NCI-H748 (cell line): ENCODE data around the gene EMC8.
A peak's percentile ranks its signal among the peaks of the same experiment; 100 is the strongest.

Experiments used
- DNase-seq: peaks from one replicate; lab custom pipeline; 2025; ENCODE audit not compliant: unreplicated experiment; lab: John Stamatoyannopoulos, UW

The EMC8 gene

DNA sequence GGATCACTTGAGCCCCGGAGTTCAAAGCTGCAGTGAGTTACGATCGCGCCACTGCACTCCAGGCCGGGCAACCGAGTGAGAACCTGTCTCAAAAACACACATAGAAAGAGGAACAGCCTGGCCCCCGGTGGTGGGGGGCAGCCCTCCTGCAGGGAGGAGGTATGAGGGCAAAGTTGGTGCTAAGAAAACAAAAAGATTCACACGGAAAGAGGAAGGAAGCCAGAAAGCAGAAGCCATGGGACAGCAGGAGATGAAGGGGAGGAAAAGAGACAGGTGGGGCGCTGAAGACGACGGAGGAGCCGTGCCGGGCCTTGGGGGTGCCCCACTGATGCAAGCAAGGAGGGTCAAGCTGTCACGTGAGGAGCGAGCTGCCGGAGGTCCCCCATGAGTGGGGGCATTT is 40.2 kb downstream of the EMC8 start:
- no peak for DNase-seq

GRCh38 chr16:85757341-85757822 is 42.0 kb downstream of the EMC8 start:
- no peak for DNase-seq

- no peak for DNase-seq
Observed at GRCh38 chr16:85755929-85756768, 43.2 kb downstream of the EMC8 start.

DNA sequence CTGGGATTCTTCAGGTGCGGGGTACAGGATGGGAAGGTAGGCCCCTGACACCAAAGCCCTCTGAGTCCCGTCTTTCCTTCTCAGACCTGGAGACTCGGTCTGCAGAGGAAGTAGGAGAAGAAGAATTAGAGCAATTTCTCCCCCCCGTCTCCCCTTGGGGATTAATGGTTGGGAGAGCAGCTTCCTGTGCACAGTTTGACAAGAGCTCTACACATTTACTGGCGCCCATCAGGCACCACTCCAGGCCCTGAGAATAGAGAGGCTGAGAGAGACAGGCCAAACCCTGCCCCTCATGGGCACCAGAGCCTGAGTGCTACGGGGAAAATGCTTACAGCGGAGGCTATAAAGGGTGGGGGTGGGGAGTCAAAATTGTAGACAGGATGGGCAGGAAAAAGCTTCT is 44.9 kb downstream of the EMC8 start:
- DNase-seq = no peak

GRCh38 chr16:85753976-85754375 is 45.4 kb downstream of the EMC8 start:
- no peak for DNase-seq

GRCh38 chr16:85753559-85753958 is 45.8 kb downstream of the EMC8 start:
- no peak for DNase-seq

- no peak for DNase-seq
Observed at GRCh38 chr16:85752511-85753420, 46.6 kb downstream of the EMC8 start.

- no peak for DNase-seq
Observed at GRCh38 chr16:85751698-85752501, 47.4 kb downstream of the EMC8 start.

- peak; percentile 35 for DNase-seq
Observed at GRCh38 chr16:85750827-85751697, 48.3 kb downstream of the EMC8 start, which contains the start of gene C16orf74. Gene C16orf74 (minus strand): TSS chr16:85751096. CDS start chr16:85735217, 15,879 bp downstream.

- DNase-seq = peak; percentile 17
Observed at GRCh38 chr16:85750146-85750826, 49.1 kb downstream of the EMC8 start.

DNA sequence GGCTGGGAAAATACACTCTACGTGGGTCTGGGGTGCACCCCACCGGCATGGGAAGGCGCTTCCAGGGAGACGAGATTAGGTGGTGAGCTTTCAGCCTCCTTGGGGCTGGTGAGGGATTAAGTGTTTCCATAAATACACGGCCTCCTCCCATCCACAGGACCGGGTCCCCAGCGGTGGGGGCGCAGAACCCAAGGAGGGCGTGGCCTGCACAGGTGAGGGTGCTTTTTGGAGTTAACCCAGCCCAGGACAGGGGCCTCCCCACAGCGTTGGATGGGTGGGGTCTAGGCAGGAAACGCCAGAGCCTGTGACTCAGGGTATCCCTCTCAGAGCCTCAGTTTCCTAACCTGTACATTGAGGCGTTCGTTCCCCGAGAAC is 49.6 kb downstream of the EMC8 start:
- no peak for DNase-seq

GRCh38 chr16:85746460-85747215 is 52.7 kb downstream of the EMC8 start:
- no peak for DNase-seq

GRCh38 chr16:85738923-85739715 is 60.2 kb downstream of the EMC8 start:
- no peak for DNase-seq

GRCh38 chr16:85736921-85737320 is 62.4 kb downstream of the EMC8 start:
- no peak for DNase-seq

DNA sequence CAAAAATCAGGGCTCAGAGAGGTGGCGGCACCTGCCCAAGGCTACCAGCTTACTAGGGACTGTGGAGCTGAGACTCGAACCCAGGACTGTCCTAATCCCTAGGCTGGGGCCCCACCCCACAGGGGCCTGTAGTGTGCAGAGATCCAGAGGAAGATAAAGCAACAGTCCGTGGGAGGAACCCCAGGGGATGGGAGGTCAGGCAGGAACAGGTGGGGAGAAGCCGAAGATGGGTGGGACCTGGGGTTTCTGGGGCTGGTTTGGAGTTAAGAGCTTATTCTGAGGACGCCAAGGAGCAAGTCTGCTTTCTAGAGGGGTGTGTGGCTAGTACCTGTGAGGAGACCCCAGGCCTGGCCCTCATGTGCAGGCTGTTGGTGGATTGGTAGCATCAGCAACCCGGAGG is 63.4 kb downstream of the EMC8 start:
- DNase-seq = no peak

- no peak for DNase-seq
Observed at GRCh38 chr16:85735225-85735635, 64.1 kb downstream of the EMC8 start.

DNA sequence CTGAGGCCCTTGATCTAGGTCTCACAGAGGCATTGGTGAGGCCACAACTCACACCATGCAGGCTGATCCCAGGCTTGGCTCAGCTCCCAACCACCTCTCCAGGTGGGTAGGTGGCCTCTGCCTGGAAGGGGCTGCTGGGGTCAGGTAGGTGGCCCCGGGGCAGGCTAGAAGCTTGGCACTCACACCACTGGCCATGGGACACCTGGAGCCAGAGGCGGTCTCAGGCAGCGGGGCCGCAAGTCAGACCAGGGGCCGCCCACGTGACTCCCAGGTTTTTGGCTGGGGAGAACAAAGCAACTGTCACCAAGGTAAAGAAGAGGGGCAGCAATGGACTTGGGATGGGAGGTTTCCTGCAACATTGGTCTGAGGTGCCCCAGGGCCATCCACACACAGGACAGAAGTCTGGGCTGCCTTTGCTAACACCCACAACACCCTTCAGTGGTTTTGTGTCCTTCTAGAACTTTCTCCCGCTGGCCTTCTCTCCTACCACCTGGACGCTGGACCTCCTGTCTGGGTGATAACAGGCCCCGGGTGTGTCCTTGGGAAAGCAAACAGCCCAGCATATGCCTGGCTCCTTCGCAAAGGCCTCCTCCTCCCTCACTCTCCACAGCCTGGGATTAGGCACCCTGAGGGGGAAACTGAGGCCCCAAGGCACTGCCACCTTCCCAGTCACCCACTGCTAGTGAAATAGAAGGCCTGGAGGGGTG is 64.9 kb downstream of the EMC8 start:
- DNase-seq = no peak
